Esophagus muscularis mucosa (tissue), 4 donors: ENCODE data around the gene PLEKHG1. TPM values are rescaled to one million over a fixed set of nuclear protein-coding genes. Genes with fewer than 3 reads are reported as not detected.

ENCODE experiments used
- DNase-seq: peaks from one replicate; pipeline ENCODE4 v3.0.0-alpha.2; 2017; ENCODE audit errors: extremely low spot score
- H3K27ac ChIP-seq, 4 donors: fragments of 200-600 bp; sonication (generic); replicated peaks in 1 of 4; 1 replicate in 3 of 4; 2 replicates in 1 of 4; pipeline ENCODE4 v1.5.1; 2016 to 2019; ENCODE audit warnings: mild to moderate bottlenecking in 1 of 4
- H3K27me3 ChIP-seq, 4 donors: fragments of 200-600 bp; sonication (generic); one replicate each; pipeline versions ENCODE4 v1.5.1 to v1.6.0; 2016 to 2019
- H3K36me3 ChIP-seq, 4 donors: fragments of 200-600 bp; sonication (generic); one replicate each; pipeline ENCODE4 v1.5.1; 2016 to 2019
- H3K4me1 ChIP-seq, 4 donors: fragments of 200-600 bp; sonication (generic); one replicate each; pipeline ENCODE4 v1.5.1; 2016 to 2019
- H3K4me3 ChIP-seq, 4 donors: fragments of 200-600 bp; sonication (generic); 1 replicate in 2 of 4; 2 replicates in 2 of 4; pipeline ENCODE4 v1.5.1; 2016 to 2019; ENCODE audit warnings: mild to moderate bottlenecking in 4 of 4, moderate library complexity in 1 of 4
- H3K9me3 ChIP-seq, 4 donors: fragments of 200-600 bp; sonication (generic); 1 replicate in 3 of 4; 2 replicates in 1 of 4; pipeline ENCODE4 v1.5.1; 2016 to 2019
- EP300 ChIP-seq: sonication (generic); formaldehyde crosslinking; IDR thresholded peaks from one replicate; pipeline ENCODE4 v1.6.1; 2017; ENCODE audit warnings: antibody characterized with exemption
- POLR2A ChIP-seq: fragments of 450-650 bp; IDR thresholded peaks from one replicate; pipeline ENCODE4 v1.6.1; 2017; ENCODE audit warnings: antibody characterized with exemption, moderate library complexity, mild to moderate bottlenecking, low read depth
- POLR2AphosphoS5 ChIP-seq, 2 donors: sonication (generic); formaldehyde crosslinking; IDR thresholded peaks; one replicate each; pipeline ENCODE4 v1.6.1; 2017; ENCODE audit warnings: antibody characterized with exemption in 2 of 2
- WGBS: methylation state at CpG from one replicate; pipeline ENCODE4 v1.1.5; 2018; 5-methylcytosine and 5-hydroxymethylcytosine counted together
- intact Hi-C: fragments of 100-400 bp; cut with DNase I; formaldehyde crosslinking; loops from one replicate; pipeline ENCODE4 v1.15.1; 2023
- total RNA-seq, 4 donors: library from RNA; depleted of rRNA; stranded (reverse); fragments of >200 nt; gene quantifications; one replicate each; pipeline versions ENCODE4 v1.1.0 to v1.2.1, GENCODE V29; 2016
- TF ChIP-seq, protein P1 (sequence below), 3 experiments: fragments of 200-600 bp in 2 of 3; fragments of 450-650 bp in 1 of 3; sonication (generic) in 2 of 3; IDR thresholded peaks; one replicate each; pipeline ENCODE4 v1.5.1; 2017 to 2019; ENCODE audit warnings: antibody characterized with exemption in 3 of 3, mild to moderate bottlenecking in 2 of 3, moderate library complexity in 1 of 3

The PLEKHG1 gene
- total RNA-seq, 4 donors from 2014 or later: 11.5 to 22.0 (median 13.2) TPM

DNA sequence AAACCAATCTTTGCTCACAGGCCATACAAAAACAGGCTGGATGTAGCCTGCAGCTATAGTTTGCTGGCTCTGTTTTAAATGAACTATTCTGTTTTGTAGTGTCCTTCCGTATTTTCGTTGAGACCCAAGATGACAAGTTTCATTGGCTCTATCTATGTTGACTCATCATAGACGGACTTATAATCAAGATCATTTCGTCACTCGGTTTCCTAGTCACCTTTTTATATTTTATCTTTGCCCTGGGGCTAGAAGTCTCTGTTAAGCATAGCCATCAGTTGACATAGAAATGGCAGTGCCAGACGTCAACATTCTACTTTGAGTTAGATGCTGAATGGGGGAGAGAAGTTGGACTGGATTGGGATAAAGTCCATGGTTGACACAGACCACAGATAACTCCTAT lies 4.8 kb downstream of the PLEKHG1 start:
- WGBS: 86% methylated on average over 6 of the region's 6 CpGs
- Histone ChIP-seq H3K9me3 (no peaks in the 10 kb centered on the region), H3K36me3 (no peaks in the 10 kb centered on the region), H3K27me3 (peaks cover 0 to 4% (median 2%) of the 10 kb centered on the region in 4 donors), H3K27ac (no peak overlapping the region), H3K4me3 (no peak overlapping the region), H3K4me1 (peaks cover 11 to 30% (median 29%) of the 10 kb centered on the region in 4 donors)
- TF ChIP-seq, protein P1, sequence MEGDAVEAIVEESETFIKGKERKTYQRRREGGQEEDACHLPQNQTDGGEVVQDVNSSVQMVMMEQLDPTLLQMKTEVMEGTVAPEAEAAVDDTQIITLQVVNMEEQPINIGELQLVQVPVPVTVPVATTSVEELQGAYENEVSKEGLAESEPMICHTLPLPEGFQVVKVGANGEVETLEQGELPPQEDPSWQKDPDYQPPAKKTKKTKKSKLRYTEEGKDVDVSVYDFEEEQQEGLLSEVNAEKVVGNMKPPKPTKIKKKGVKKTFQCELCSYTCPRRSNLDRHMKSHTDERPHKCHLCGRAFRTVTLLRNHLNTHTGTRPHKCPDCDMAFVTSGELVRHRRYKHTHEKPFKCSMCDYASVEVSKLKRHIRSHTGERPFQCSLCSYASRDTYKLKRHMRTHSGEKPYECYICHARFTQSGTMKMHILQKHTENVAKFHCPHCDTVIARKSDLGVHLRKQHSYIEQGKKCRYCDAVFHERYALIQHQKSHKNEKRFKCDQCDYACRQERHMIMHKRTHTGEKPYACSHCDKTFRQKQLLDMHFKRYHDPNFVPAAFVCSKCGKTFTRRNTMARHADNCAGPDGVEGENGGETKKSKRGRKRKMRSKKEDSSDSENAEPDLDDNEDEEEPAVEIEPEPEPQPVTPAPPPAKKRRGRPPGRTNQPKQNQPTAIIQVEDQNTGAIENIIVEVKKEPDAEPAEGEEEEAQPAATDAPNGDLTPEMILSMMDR (IDR thresholded peaks at IDR 0.05): no peak
- TF ChIP-seq EP300: no peak
- no peak for TF ChIP-seq POLR2A
- TF ChIP-seq POLR2AphosphoS5 (IDR thresholded peaks at IDR 0.05): no peak
- DNase-seq: no peak
- intact Hi-C loops: no loop called here

DNA sequence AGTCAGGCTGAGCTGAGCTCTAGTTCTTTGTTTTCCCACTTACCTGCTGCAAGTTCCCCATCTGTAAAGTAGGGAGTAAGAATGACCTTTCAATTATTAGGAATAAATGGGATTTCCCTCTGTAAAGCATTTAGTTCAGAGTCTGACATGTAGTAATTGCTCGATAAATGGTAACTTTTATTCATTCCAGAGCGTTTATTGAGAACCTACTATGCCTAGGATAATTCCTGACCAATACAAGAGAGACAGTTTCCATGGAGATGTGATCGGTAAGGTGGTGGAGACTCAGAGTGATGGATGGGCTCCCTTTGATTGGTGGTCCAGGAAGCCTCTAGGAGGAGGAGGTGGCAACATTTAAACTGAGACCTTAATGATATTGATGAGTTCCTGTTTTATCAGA lies 5.6 kb downstream of the PLEKHG1 start:
- Histone ChIP-seq H3K9me3 (no peaks in the 10 kb centered on the region), H3K36me3 (no peaks in the 10 kb centered on the region), H3K4me3 (no peak overlapping the region), H3K4me1 (peaks cover 11 to 22% (median 20%) of the 10 kb centered on the region in 4 donors), H3K27me3 (peaks cover 0 to 4% (median 1%) of the 10 kb centered on the region in 4 donors), H3K27ac (no peak overlapping the region)
- DNase-seq: no peak
- no peak for TF ChIP-seq POLR2AphosphoS5 (IDR thresholded peaks at IDR 0.05)
- TF ChIP-seq, protein P1 (IDR thresholded peaks at IDR 0.05): no peak
- TF ChIP-seq EP300: no peak
- TF ChIP-seq POLR2A: no peak
- intact Hi-C loops: no loop called here
- WGBS: 89% methylated on average over 3 of the region's 3 CpGs

DNA sequence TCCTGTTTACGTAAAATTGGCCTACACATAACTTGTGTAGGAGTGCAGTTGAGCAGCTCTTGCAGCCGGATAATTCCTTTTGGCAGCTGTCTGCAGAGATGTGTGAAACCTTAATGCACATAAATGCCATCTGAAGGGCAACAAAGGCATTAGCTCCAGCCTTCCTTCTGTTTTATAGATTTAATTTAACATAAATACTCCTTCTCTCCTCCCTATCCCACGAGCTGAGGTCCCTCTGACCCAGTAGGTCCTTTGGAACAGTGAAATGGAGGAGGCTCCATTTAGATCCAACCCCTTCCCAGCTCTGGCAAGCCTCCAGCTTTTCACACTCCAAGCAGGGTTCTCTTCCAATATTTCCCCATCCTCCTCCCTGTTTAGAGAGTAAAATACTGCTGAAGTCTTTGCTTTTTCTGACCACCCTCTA lies 6.5 kb downstream of the PLEKHG1 start:
- no peaks in the 10 kb centered on the region for H3K36me3 ChIP-seq
- TF ChIP-seq, protein P1 (IDR thresholded peaks at IDR 0.05): no peak
- TF ChIP-seq POLR2AphosphoS5 (IDR thresholded peaks at IDR 0.05) (no peak), EP300 (no peak)
- 61% methylated on average over 3 of the region's 3 CpGs for WGBS
- peaks cover 11 to 14% (median 12%) of the 10 kb centered on the region in 4 donors for H3K4me1 ChIP-seq
- H3K27ac ChIP-seq: no peak overlapping the region
- peaks cover 0 to 4% (median 0%) of the 10 kb centered on the region in 4 donors for H3K27me3 ChIP-seq
- H3K9me3 ChIP-seq: no peaks in the 10 kb centered on the region
- no peak for DNase-seq
- intact Hi-C loops: no loop called here
- no peak overlapping the region for H3K4me3 ChIP-seq

DNA sequence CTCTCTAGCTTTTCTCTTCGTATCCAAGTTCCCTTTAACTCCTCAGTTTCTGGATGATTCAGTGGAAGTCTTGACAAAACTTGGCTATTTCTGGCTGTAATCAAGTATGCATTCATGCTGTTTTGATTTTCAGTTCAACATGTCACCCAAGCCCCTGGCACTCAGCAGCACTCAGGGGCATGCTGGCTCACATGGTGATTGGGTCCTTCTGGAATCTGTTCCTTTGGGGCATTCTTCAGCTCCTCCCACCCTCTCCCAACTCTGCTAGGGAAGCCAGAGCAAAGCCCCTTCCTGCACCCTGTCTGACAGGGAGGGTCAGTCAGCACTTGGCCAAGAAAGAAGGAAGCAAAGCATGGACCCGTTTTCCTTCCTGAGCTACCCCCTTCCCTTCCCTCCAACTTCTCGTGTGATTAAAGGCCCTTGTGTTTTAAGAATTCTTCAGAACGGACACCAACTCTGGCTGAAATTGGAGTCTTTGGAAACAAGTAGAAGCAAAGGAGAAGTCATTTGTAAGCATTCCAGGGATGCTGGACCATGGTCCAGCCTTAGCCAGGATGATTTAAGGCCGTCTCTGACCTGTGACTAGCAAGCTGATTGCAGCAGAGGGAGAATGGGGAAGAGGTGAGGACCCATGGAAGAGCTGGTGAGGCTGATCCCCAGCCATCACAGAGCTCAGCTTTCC lies 7.1 kb downstream of the PLEKHG1 start:
- peaks cover 0 to 4% (median 0%) of the 10 kb centered on the region in 4 donors for H3K27me3 ChIP-seq
- 57% methylated on average over 5 of the region's 5 CpGs for WGBS
- no peak for DNase-seq
- TF ChIP-seq, protein P1 (IDR thresholded peaks at IDR 0.05): no peak
- TF ChIP-seq POLR2A: no peak
- TF ChIP-seq POLR2AphosphoS5 (IDR thresholded peaks at IDR 0.05): no peak
- TF ChIP-seq EP300: no peak
- H3K4me3 ChIP-seq: no peak overlapping the region
- intact Hi-C loops: no loop called here
- H3K27ac ChIP-seq: no peak overlapping the region
- peaks cover 9 to 12% (median 10%) of the 10 kb centered on the region in 4 donors for H3K4me1 ChIP-seq
- no peaks in the 10 kb centered on the region for H3K36me3 ChIP-seq
- H3K9me3 ChIP-seq: no peaks in the 10 kb centered on the region

DNA sequence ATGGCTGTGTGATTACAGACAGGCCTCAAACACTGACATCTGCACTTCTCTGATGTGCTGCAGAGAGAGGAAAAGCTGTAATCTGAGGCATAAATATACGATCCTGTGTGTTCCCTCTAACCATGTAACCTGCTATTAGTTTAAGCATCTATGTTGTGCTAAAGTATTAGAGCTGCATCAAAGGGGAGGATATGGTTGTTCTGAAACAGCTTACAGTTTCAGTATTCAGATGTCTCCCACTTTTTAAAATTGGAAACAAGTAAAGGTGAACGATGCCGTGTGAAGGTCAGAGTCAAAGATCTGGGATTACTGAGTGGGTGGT lies 7.6 kb downstream of the PLEKHG1 start:
- TF ChIP-seq POLR2AphosphoS5 (IDR thresholded peaks at IDR 0.05) (no peak), POLR2A (no peak), EP300 (no peak)
- TF ChIP-seq, protein P1 (IDR thresholded peaks at IDR 0.05): no peak
- 85% methylated on average over 3 of the region's 3 CpGs for WGBS
- Histone ChIP-seq H3K27ac (no peak overlapping the region), H3K27me3 (peaks cover 0 to 4% (median 0%) of the 10 kb centered on the region in 4 donors), H3K4me1 (peaks cover 9 to 12% (median 10%) of the 10 kb centered on the region in 4 donors), H3K36me3 (no peaks in the 10 kb centered on the region), H3K9me3 (no peaks in the 10 kb centered on the region), H3K4me3 (no peak overlapping the region)
- DNase-seq: no peak
- intact Hi-C loops: no loop called here
